Keratinocyte (primary cell): ENCODE results near the gene ZNF823. TPM values are rescaled to one million over a fixed set of nuclear protein-coding genes. Genes with fewer than 3 reads are reported as not detected.

ENCODE experiments used
- DNase-seq: peaks from one replicate; pipeline ENCODE4 v3.0.0-alpha.2; 2011; ENCODE audit warnings: low read depth, missing footprints, low spot score
- FAIRE-seq: peaks from 2 replicates; lab custom pipeline; 2011; peaks lifted over from hg19 to GRCh38; lab: Jason Lieb, UNC
- H2AFZ ChIP-seq: 2 replicates; pipeline ENCODE4 v1.6.0; 2012; ENCODE audit warnings: low read length, control low read depth, inconsistent platforms; ENCODE audit not compliant: control insufficient read depth
- H3K27ac ChIP-seq: 2 replicates; pipeline ENCODE4 v1.5.1; 2011; ENCODE audit warnings: low read length; ENCODE audit not compliant: control insufficient read depth, insufficient read depth
- H3K27me3 ChIP-seq: 3 replicates; pipeline ENCODE4 v1.6.0; 2011; ENCODE audit warnings: low read length; ENCODE audit not compliant: control insufficient read depth, insufficient read depth; ENCODE audit errors: extremely low read depth
- H3K36me3 ChIP-seq, 2 experiments: 2 replicates in 1 of 2; 3 replicates in 1 of 2; pipeline ENCODE4 v1.5.1; 2011; ENCODE audit warnings: low read length in 2 of 2, mild to moderate bottlenecking in 1 of 2; ENCODE audit not compliant: control insufficient read depth in 2 of 2, insufficient read depth in 2 of 2; ENCODE audit errors: extremely low read depth in 1 of 2
- H3K4me1 ChIP-seq: 3 replicates; pipeline ENCODE4 v1.5.1; 2011; ENCODE audit warnings: low read length; ENCODE audit not compliant: control insufficient read depth, insufficient read depth; ENCODE audit errors: extremely low read depth
- H3K4me2 ChIP-seq: 3 replicates; pipeline ENCODE4 v1.6.0; 2011; ENCODE audit warnings: low read depth, low read length; ENCODE audit not compliant: control insufficient read depth, insufficient read depth; ENCODE audit errors: extremely low read depth
- H3K4me3 ChIP-seq, 3 experiments: fragments of 200-600 bp in 1 of 3; sonication (generic) in 1 of 3; 2 replicates in 2 of 3; 3 replicates in 1 of 3; pipeline ENCODE4 v1.5.1; 2011 to 2016; ENCODE audit warnings: low read length in 3 of 3, mild to moderate bottlenecking in 3 of 3, control low read depth in 2 of 3, inconsistent platforms in 1 of 3, low read depth in 1 of 3, mixed read lengths in 1 of 3, mixed run types in 1 of 3, moderate library complexity in 1 of 3; ENCODE audit not compliant: control insufficient read depth in 2 of 3, insufficient read depth in 2 of 3; ENCODE audit errors: extremely low read depth in 1 of 3
- H3K79me2 ChIP-seq: 2 replicates; pipeline ENCODE4 v1.6.0; 2012; ENCODE audit warnings: low read length; ENCODE audit not compliant: control insufficient read depth, insufficient read depth
- H3K9ac ChIP-seq: 3 replicates; pipeline ENCODE4 v1.6.0; 2011; ENCODE audit warnings: low read length; ENCODE audit not compliant: control insufficient read depth, insufficient read depth; ENCODE audit errors: extremely low read depth
- H3K9me1 ChIP-seq: 3 replicates; pipeline ENCODE4 v1.6.0; 2011; ENCODE audit warnings: low read length; ENCODE audit not compliant: control insufficient read depth, insufficient read depth; ENCODE audit errors: extremely low read depth
- H3K9me3 ChIP-seq: 2 replicates; pipeline ENCODE4 v1.5.1; 2012; ENCODE audit warnings: low read depth, low read length; ENCODE audit not compliant: control insufficient read depth
- H4K20me1 ChIP-seq: 3 replicates; pipeline ENCODE4 v1.6.0; 2011; ENCODE audit warnings: low read length; ENCODE audit not compliant: control insufficient read depth, insufficient read depth; ENCODE audit errors: extremely low read depth
- EZH2 ChIP-seq: IDR thresholded peaks from one replicate; pipeline ENCODE4 v1.6.1; 2012; ENCODE audit warnings: inconsistent platforms, mild to moderate bottlenecking, low read length, moderate library complexity
- dilution Hi-C: fragments of 300-500 bp; cut with MboI; formaldehyde crosslinking; loops from one replicate; pipeline ENCODE4 v1.7.0; 2020; ENCODE audit warnings: low sequenced_read_pairs; ENCODE audit not compliant: extremely low pct_ligation_motif_present
- polyA plus RNA-seq, 5 experiments: library from polyadenylated mRNA; depleted of rRNA in 3 of 5; stranded (reverse) in 3 of 5; stranded (forward) in 1 of 5; unstranded in 1 of 5; fragments of >200 nt; gene quantifications; 1 replicate in 1 of 5; 2 replicates in 3 of 5; 3 replicates in 1 of 5; pipeline versions ENCODE4 v1.2.1 to v1.2.3, GENCODE V29; 2011 to 2012; ENCODE audit warnings: missing spikeins in 2 of 5, low read depth in 1 of 5, low replicate concordance in 1 of 5
- TF ChIP-seq, protein P1 (sequence below), 3 experiments: IDR thresholded peaks in 1 of 3; conservative IDR thresholded peaks in 1 of 3; optimal IDR thresholded peaks in 1 of 3; 2 replicates in 2 of 3; 3 replicates in 1 of 3; pipeline versions ENCODE3 to v1.5.1; 2011; ENCODE audit warnings: low read length in 3 of 3, mild to moderate bottlenecking in 3 of 3, moderate library complexity in 2 of 3, control low read depth in 1 of 3, inconsistent platforms in 1 of 3; ENCODE audit not compliant: insufficient read depth in 2 of 3; ENCODE audit errors: extremely low read depth in 1 of 3

Gene ZNF823
- polyA plus RNA-seq, 1 donor (not counting 4 experiments of a cell fraction or from before 2014, with no cell fraction given), result 6.3 TPM

DNA sequence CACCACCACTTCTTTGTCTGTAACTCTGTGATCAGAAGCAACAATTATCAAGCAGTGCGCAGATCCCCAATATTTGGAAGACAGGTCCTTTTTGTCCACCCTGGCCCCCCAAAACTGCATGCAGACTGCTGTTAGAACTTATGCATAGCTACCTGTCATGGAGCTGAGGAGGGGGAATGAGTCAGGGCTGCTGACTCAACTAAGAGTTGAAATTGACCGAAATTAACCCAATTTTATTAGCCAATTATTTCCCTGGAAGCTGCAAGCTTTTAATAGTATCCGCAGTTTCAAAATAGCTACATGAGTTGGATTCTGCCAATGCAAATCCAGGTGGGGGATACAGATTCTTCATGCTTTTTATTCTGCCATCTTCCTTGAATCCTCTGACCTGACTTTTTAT is 45.6 kb upstream of the ZNF823 start:
- Histone ChIP-seq H3K27ac (no peak overlapping the region), H3K79me2 (no peaks in the 10 kb centered on the region), H3K4me2 (no peak overlapping the region), H2AFZ (no peak overlapping the region), H3K9me3 (peaks cover 20% of the 10 kb centered on the region), H3K4me1 (no peaks in the 10 kb centered on the region), H3K36me3 (peaks cover 9 to 10% of the 10 kb centered on the region in 2 experiments), H3K27me3 (no peaks in the 10 kb centered on the region), H4K20me1 (no peaks in the 10 kb centered on the region), H3K4me3 (no peak overlapping the region), H3K9me1 (no peaks in the 10 kb centered on the region), H3K9ac (no peak overlapping the region)
- TF ChIP-seq, protein P1, sequence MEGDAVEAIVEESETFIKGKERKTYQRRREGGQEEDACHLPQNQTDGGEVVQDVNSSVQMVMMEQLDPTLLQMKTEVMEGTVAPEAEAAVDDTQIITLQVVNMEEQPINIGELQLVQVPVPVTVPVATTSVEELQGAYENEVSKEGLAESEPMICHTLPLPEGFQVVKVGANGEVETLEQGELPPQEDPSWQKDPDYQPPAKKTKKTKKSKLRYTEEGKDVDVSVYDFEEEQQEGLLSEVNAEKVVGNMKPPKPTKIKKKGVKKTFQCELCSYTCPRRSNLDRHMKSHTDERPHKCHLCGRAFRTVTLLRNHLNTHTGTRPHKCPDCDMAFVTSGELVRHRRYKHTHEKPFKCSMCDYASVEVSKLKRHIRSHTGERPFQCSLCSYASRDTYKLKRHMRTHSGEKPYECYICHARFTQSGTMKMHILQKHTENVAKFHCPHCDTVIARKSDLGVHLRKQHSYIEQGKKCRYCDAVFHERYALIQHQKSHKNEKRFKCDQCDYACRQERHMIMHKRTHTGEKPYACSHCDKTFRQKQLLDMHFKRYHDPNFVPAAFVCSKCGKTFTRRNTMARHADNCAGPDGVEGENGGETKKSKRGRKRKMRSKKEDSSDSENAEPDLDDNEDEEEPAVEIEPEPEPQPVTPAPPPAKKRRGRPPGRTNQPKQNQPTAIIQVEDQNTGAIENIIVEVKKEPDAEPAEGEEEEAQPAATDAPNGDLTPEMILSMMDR (optimal IDR thresholded peaks at IDR 0.05 in 1 of 3, IDR thresholded peaks at IDR 0.05 in 1 of 3, conservative IDR thresholded peaks at IDR 0.05 in 1 of 3; ENCODE audit: extremely low read depth in 1 of 3, insufficient read depth in 2 of 3, low read length in 3 of 3), result no peak
- TF ChIP-seq EZH2, result no peak
- DNase-seq, result no peak
- no peak for FAIRE-seq
- dilution Hi-C loops, result no loop called here

DNA sequence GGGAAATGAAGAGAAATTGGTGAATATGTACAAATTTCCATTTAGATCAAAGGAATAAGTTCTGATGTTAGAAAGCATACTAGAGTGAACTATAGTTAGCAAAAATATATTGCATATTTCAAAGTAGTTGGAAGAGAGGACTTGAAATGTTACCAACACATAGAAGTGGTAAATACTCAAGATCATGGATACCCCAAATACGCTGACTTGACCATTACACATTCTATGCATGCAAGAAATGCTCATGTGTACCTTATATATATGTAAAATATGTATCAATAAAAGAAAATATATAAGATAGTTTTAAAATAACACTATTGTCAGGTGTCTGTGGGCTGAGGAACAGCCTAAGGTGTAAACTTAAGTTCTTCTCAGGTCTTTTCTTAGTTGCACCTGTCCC is 45.0 kb upstream of the ZNF823 start:
- FAIRE-seq, result no peak

More for the DNA sequence above, 45.0 kb upstream of the ZNF823 start:
- no peak for TF ChIP-seq EZH2
- TF ChIP-seq, protein P1 (optimal IDR thresholded peaks at IDR 0.05 in 1 of 3, IDR thresholded peaks at IDR 0.05 in 1 of 3, conservative IDR thresholded peaks at IDR 0.05 in 1 of 3; ENCODE audit: extremely low read depth in 1 of 3, insufficient read depth in 2 of 3, low read length in 3 of 3), result no peak
- Histone ChIP-seq H3K4me1 (no peaks in the 10 kb centered on the region), H3K27me3 (no peaks in the 10 kb centered on the region), H3K4me3 (no peak overlapping the region), H3K9me1 (no peaks in the 10 kb centered on the region), H3K79me2 (no peaks in the 10 kb centered on the region), H3K36me3 (peaks cover 11 to 13% of the 10 kb centered on the region in 2 experiments), H3K9me3 (peaks cover 22% of the 10 kb centered on the region), H2AFZ (no peak overlapping the region), H4K20me1 (no peaks in the 10 kb centered on the region), H3K9ac (no peak overlapping the region), H3K27ac (no peak overlapping the region), H3K4me2 (no peak overlapping the region)
- no peak for DNase-seq
- dilution Hi-C loops, result no loop called here
